ENCODE results near the gene IL2RA.
"Not testable (repeated sequence)": the region's sequence is repeated elsewhere in the genome, so short reads cannot be mapped to it uniquely, and the experiment has no call there.

Gene IL2RA

GRCh38 chr10:5981529-5981928 is 80.6 kb downstream of the IL2RA start:
- no peak for DNase-seq (ENCODE audit: low read depth)

DNA sequence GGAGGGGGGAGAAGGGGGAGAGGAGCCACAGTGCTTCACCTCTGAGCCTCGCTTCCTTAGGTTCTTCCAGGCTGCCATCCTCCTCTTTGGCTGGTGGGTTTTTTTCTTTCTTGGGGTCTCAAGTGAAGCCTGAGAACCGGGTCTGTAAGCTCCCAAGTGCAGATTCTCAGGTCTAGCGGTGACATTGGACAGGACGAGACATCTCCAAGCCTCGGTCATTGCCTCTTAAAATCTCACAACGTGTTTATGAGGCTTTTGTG is 84.0 kb downstream of the IL2RA start:
- DNase-seq (ENCODE audit: low read depth), result no peak

- DNase-seq (ENCODE audit: low read depth), result peak; percentile 85
Measured at GRCh38 chr10:5977471-5978229, 84.5 kb downstream of the IL2RA start, which contains the start of gene IL15RA. IL15RA (minus strand) TSS chr10:5977543; CDS start chr10:5977492, 51 bp downstream.

GRCh38 chr10:5976512-5977470 is 85.4 kb downstream of the IL2RA start:
- peak; percentile 29 for DNase-seq (ENCODE audit: low read depth)

DNA sequence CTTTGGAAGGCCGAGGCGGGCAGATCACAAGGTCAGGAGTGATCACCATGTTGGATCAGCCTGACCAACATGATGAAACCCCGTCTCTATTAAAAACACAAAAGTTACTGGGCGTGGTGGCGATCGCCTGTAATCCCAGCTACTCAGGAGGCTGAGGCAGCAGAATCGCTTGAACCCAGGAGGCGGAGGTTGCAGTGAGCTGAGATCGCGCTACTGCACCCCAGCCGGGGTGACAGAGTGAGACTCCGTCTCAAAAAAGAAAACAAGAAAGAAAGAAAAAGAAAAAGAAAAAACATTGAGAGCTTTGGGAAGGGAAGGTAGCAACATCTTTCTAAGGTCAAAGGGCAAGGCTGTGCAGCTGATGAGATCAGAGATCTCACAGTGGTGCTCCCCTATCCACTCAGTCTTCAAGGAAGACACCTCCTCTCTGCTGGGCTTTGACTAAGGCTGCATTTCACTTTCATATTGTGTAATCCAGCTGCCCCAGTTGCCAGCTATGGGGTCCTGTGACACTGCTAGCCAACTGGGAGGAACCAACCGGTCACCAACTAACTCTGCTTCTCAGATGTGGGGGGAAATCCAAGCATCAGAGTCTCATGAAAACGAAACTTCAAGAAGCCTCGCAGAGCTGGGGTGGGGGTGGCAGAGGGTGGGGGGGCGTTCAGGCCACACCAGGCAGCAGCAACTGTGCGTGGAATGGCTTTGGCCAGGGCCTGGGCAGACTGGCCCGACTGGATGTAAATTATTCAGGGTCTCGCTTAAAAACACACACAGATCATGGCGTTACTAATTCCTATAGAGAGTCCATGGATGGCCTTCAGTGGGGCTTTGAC is 86.3 kb downstream of the IL2RA start:
- DNase-seq (ENCODE audit: low read depth), result peak; percentile 52

DNA sequence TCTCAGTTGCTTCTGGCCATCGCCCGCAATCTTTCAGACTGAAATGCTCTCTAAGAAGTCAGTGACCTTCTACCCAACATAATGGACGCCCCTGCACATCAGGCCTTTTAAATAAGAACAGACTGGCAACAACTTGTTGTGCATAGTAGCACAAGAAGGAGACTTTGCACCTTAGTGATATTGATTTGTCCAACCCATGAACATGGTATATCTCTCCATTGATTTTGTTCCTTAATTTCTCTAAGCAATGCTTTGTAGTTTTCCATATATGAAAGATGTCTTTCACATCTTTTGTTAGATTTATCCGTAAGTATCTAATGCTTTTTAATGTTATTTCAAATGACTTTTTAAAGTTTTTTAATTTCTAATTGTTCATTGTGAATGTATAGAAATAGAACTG is 89.1 kb downstream of the IL2RA start:
- no peak for DNase-seq (ENCODE audit: low read depth)

DNA sequence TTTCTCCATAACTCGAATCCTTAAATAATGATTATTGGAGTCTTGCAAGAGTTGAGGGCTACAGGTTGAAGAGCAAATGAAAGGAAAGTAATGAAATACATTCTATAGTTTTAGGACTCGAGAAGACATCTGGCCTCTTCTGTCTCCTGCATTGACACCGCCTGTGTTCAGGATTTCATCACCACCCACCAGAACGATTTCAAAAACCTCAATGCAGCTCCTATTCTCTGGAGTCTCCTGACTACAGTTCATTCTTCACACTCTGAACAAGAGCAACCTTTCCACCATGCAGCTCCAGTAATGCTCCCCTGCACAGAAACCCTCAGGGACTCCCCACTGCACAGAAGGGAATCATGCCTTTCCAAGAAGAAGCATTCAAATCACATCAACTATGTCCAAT is 90.3 kb downstream of the IL2RA start:
- no peak for DNase-seq (ENCODE audit: low read depth)

DNA sequence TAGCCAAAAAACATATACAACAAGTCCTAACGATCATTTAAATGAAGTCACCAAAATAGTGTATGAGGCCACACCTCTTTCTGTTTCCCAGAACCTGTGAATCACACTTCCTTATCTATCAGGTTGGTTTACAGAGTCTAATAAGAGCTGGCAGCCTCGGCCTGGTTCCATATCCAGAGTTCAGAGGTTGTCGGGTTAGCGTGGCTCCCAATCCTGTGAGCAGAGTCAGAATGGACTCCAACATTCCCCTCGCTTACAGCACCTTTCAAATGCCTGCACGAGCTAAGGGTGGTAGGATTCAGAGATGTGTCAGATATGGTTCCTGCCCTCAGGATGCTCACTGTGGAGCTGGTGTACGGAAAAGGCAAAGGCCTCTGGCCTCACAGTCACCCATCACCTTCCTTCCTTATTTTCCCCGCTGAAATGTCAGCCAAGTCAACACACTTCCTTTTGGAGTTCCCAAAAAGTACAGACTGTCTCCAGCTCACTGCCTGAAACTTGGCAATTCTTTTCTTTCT is 90.8 kb downstream of the IL2RA start:
- DNase-seq (ENCODE audit: low read depth), result peak; percentile 5

- no peak for DNase-seq (ENCODE audit: low read depth)
Measured at GRCh38 chr10:5970527-5970926, 91.6 kb downstream of the IL2RA start.

- DNase-seq (ENCODE audit: low read depth), result no peak
Measured at GRCh38 chr10:5970066-5970465, 92.1 kb downstream of the IL2RA start.

DNA sequence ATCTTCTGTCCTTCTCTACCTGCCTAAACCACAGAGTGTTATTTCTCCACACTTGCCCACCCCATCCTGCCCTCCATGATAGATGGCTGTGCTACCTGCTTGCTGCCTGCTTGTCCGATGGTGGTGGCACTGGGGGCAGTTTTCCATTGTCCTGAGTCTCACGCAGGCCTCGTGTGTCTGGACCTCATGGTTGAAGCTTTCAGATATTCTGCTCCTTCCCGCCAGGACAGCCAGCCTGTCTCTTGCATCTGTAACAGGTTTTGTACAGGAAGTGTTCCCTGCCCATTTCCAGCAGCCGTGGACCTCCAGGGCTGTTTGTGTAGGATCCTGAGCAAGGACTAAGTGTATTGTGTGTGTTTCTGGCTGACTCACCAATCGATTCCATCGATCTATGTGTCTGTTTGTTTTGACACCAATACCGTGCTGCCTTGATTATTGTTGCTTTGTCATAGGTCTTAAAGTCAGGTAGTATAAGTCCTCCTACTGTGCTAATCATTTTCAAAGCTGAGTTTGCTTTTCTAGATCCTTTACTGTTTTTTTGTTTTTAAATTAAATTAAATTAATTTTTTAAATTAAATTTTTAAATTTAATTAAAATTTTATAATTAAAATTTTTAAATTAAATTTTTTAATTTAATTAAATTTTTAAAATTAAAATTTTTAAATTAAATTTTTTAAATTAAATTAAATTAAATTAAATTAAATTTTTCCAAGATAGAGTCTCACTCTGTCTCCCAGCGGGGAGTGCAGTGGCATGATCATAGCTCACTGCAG is 93.3 kb downstream of the IL2RA start:
- no peak for DNase-seq (ENCODE audit: low read depth)

GRCh38 chr10:5968037-5968680 is 94.0 kb downstream of the IL2RA start:
- DNase-seq (ENCODE audit: low read depth), result no peak

- DNase-seq (ENCODE audit: low read depth), result no peak
Measured at GRCh38 chr10:5965266-5965665, 96.9 kb downstream of the IL2RA start.

GRCh38 chr10:5964736-5965135 is 97.4 kb downstream of the IL2RA start:
- no peak for DNase-seq (ENCODE audit: low read depth)

DNA sequence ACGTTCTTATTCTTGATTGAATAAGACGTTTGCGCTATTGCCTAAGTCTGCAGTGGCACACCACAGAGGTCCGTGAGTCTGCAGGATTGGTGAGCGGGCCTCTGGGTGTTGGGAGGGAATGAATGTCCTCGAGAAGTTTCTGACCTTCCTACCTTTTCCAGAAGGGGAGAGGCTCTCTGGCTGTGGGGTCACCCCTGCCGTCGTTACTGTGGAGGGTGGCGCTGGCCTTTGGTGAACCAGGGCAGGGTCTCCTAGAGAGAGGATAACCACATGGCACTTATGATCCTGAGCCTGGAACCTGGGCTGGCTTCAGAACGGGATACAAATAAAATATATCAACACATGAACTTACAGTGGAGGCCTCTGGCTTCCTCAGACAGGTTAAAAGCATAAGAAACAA is 98.6 kb downstream of the IL2RA start:
- DNase-seq (ENCODE audit: low read depth), result no peak

DNA sequence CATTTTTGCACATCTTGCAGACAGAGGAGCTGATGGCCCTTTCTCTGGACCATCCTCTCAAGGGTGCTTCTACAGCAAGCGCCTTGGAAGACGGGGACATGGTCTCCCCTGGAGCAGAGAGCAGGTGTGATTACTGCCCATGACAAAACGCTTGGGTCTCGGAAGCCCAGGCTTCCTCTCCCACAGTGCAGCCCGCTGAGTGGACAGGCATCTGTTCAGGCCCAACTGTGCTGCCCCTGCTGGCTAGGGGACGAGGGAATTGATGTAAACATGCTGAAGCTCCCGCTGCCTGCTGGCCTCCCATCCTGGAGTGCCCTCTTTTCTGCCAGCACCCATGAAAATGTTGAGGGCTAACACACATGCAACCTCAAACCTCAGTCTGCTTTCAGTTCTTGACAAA is 99.1 kb downstream of the IL2RA start:
- DNase-seq (ENCODE audit: low read depth), result no peak

GRCh38 chr10:5962358-5962940 is 99.7 kb downstream of the IL2RA start:
- not testable (repeated sequence) for DNase-seq (ENCODE audit: low read depth)

DNA sequence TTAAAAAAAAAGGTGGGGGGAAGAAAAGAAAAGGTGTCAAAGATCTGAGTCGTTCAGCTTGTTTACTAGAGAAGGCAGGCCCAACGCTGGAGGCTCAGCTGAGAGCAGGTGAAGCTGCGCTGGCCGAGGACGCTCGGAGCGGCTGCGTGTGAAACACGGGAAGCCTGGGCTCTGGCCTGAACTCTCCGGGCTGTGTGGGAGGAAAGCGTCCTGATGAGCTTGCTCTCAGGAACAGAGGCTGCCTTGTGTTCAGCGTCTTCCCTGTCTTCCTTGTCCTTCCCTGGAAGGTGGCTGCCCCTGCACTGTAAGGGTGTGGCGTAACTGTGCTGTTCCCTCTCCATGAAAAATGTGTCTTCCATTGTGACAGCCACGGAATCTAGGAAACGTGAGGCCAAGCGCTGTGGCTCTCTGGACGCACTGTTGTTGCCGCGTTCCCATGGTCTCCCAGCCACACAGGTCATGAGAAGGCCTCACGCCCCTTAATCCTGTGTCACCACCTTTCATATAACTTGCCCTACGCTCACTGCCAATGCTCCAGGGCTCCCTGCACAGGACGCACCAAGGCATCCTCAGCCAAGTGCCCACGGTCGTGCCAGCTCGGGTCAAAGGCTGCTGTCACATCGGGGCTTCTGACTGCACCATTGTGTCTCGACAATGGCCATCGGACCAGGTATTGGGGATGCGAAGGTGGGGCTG is 100.6 kb downstream of the IL2RA start:
- no peak for DNase-seq (ENCODE audit: low read depth)

GRCh38 chr10:5960973-5961275 is 101.2 kb downstream of the IL2RA start:
- DNase-seq (ENCODE audit: low read depth), result not testable (repeated sequence)

Measured in activated T-helper 9 cell treated with anti-CD3 and anti-CD28 coated beads, Interleukin-2, amount 50 U/mL, for 16 hours (primary cell).